Right renal cortex interstitium (tissue), 3 donors: Measurements from ENCODE around the gene TM4SF20. TPM values are rescaled to one million over a fixed set of nuclear protein-coding genes. Genes with fewer than 3 reads are reported as not detected.

Source experiments
- DNase-seq, 3 donors: peaks; one replicate each; pipeline ENCODE4 v3.0.0-alpha.2; 2013; ENCODE audit warnings: low read depth in 3 of 3, low spot score in 2 of 3
- polyA plus RNA-seq, 3 donors: library from polyadenylated mRNA; unstranded; fragments of 120-200 nt; gene quantifications; one replicate each; pipeline ENCODE4 v1.2.1, GENCODE V29; 2013; ENCODE audit not compliant: insufficient read length in 3 of 3

The TM4SF20 gene
- polyA plus RNA-seq, 3 donors, result 0.12 to 0.15 (median 0.14) TPM

DNA sequence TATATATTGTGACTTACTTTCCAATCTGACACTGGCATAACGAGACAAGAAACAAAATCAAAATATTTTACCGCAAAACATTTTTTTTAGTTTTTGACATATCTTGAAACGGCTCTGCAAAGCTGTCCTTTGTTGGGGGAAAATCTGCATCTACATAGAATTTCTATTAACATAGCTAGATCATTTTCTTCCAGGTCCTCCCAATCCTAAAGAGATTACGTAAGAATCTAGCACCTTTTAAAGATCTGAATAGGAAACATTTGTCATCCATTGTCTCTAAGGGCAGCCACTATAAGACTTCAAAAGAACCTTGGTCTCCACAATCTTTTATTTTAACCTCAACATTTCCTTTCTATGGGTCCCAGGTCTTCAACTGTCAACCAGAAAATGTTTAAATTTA lies 55.3 kb downstream of the TM4SF20 start:
- DNase-seq, result no peak

DNA sequence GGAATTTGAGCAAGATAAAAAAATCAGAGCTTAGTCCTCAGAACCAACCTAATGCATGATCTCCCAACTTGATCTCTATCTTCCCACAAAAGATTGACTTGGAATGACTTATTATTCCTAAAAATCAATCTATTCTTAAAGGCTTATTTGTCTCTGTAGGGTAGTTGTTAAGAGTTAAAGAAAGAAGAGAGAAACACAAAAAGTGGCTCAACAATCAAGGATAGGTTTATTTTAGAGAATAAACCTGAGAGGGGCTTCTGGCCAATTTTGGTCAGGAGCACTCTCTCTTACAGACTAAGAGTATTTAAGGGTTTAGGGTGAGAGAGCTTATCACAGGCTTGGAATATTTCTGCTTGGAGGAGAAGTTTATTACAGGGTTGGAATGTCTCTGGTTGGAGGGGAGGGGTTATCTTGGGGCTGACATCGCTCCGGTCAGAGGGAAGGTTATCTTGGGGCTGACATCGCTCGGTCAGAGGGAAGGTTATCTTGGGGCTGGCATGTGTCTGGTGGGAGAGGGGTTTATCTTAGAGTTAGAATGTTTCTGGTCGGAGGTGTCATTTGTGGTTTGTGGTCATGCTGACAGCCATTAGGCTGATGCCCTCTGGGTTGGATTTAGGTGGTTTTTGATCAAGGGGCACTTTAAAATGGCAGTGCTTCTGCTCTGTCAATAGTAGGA lies 56.4 kb downstream of the TM4SF20 start:
- no peak for DNase-seq

DNA sequence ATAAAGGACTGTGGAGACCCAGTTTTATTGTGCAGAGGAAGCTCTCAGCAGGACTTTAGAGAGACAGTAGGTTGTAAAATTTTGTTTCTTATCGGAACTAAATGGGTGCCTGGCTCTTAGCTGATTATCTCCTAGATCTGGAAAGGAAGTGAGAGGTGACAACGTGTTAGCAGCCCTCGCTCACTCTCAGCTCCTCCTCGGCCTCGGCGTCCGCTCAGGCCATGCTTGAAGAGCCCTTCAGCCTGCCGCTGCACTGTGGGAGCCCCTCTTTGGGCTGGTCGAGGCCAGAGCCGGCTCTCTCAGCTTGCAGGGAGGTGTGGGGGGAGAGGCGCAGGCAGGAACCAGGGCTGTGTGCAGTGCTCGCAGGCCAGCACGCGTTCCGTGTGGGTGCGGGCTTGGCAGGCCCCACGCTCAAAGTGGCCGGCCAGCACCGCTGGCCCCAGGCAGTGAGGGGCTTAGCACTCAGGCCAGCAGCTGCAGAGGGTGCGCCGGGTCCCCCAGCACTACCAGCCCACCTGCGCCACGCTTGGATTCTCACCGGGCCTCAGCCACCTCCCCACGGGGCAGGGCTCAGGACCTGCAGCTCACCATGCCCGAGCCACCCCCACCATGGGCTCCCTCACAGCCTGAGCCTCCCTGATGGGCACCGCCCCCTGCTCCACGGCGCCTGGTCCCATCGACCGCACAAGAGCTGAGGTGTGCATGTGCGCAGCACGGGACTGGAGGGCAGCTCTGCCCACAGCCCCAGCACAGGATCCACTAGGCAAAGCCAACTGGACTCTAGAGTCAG lies 58.6 kb downstream of the TM4SF20 start:
- DNase-seq, result no peak

DNA sequence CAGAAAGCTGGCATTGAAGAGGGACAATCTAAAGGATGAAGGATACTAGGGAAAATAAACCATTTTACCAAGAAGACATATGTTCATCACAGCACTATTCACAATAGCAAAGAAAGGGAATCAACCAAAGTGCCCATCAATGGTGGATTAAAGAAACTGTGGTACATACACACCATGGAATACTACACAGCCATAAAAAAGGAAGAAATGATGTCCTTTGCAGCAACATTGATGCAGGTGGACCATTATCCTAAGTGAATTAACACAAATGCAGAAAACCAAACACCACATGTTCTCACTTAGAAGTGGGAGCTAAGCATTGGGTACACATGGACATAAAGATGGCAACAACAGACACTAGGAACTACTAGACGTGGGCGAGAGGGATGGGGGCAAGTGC lies 61.3 kb downstream of the TM4SF20 start:
- no peak for DNase-seq

DNA sequence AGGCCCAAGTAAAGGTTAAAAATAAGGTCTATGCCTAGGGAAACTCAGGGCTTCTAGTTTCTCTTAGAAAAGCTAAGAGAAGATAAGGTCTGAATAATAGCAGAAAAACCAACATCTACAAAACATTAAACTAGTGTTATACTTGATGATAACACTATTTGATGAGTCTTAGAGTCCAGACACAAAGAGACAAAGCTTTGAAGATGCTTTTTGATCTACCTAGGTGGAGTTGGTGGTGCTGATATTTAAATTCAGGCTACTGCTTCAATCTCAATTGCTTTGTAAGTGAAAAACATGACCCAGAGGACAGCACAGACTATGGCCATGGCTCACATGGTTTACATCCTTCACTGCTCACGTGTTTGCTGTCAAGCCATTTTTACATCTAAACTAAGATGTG lies 65.8 kb downstream of the TM4SF20 start:
- no peak for DNase-seq

DNA sequence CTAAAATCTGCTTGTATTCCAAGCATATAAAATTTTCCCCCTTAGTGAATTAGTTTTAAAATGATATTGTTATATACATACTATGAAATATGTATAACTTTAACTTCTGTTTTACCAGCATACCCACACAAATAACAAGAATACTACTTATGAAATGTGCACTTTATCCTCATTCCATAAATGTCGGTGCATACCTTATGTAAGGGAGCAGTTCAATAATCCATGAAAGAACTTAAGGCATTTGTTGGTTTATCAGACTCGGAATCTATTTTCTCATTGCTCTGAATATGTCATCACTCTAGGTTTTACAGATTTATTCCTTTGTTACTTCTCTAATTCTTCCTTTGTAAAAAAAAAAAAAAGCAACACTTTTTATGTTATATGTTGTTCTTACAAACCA lies 66.5 kb downstream of the TM4SF20 start:
- DNase-seq, result no peak

Other genes with a start within 250 kb of the TM4SF20 start
- 10 to 100 TPM; 49.7 to 64.2 (median 53.8) TPM for gene COL4A4, start 215.1 kb downstream of the TM4SF20 start, polyA plus RNA-seq
- gene COL4A3, start 214.7 kb downstream of the TM4SF20 start, polyA plus RNA-seq, result 10 to 100 TPM; 47.8 to 58.0 (median 50.6) TPM
- 100 to 1,000 TPM; 131 to 149 (median 143) TPM for gene MFF, start 54.1 kb downstream of the TM4SF20 start, polyA plus RNA-seq
- gene SCYGR1, start 8.6 kb upstream of the TM4SF20 start, polyA plus RNA-seq, result not detected
- gene AGFG1, start 92.8 kb upstream of the TM4SF20 start, polyA plus RNA-seq, result 10 to 100 TPM; 84.0 to 90.7 (median 85.1) TPM
- gene SCYGR2, start 219.6 kb upstream of the TM4SF20 start, polyA plus RNA-seq, result not detected
- gene SCYGR3, start 235.5 kb upstream of the TM4SF20 start, polyA plus RNA-seq, result not detected
- under 1 TPM in 1 of 3 donors, not detected in 2; 0.10 TPM for gene SCYGR4, start 238.2 kb upstream of the TM4SF20 start, polyA plus RNA-seq